ENCODE results near the gene OPRM1. TPM values are rescaled to one million over a fixed set of nuclear protein-coding genes. Genes with fewer than 3 reads are reported as not detected.

Gene OPRM1
- total RNA-seq, 1 donor from 2014 or later: not detected

DNA sequence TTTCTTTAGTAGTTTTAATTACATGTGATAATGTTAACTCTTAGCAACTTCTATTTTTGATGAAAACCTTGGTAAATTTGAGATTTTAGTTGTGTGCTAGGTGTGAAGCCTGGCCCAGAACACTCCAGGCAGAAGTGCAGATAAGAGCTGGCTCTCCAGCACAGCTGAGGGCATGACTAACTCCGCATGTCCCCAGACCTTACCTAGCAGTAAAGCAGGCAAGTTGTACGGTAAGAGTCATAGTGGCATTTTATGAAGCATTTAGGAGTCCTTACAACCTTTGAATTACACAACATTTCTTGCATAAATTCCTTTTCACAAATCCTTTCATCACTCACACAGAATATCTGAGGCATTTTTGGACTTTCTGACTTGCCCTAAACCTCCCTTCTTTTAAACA is 67.2 kb downstream of the OPRM1 start:
- H3K36me3 Mint-ChIP-seq (ENCODE audit: low read depth): no peaks in the 10 kb centered on the region
- peaks cover 3% of the 10 kb centered on the region for H3K4me1 Mint-ChIP-seq (ENCODE audit: low read depth)
- no peak overlapping the region for H3K4me3 Mint-ChIP-seq (ENCODE audit: unreplicated experiment)
- TF ChIP-seq, protein P1, sequence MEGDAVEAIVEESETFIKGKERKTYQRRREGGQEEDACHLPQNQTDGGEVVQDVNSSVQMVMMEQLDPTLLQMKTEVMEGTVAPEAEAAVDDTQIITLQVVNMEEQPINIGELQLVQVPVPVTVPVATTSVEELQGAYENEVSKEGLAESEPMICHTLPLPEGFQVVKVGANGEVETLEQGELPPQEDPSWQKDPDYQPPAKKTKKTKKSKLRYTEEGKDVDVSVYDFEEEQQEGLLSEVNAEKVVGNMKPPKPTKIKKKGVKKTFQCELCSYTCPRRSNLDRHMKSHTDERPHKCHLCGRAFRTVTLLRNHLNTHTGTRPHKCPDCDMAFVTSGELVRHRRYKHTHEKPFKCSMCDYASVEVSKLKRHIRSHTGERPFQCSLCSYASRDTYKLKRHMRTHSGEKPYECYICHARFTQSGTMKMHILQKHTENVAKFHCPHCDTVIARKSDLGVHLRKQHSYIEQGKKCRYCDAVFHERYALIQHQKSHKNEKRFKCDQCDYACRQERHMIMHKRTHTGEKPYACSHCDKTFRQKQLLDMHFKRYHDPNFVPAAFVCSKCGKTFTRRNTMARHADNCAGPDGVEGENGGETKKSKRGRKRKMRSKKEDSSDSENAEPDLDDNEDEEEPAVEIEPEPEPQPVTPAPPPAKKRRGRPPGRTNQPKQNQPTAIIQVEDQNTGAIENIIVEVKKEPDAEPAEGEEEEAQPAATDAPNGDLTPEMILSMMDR (IDR thresholded peaks at IDR 0.05): no peak
- DNase-seq (ENCODE audit: low spot score): no peak
- no peaks in the 10 kb centered on the region for H3K27me3 Mint-ChIP-seq (ENCODE audit: low read depth)
- H3K27ac Mint-ChIP-seq (ENCODE audit: unreplicated experiment): no peak overlapping the region
- no peaks in the 10 kb centered on the region for H3K9me3 Mint-ChIP-seq (ENCODE audit: low read depth)

DNA sequence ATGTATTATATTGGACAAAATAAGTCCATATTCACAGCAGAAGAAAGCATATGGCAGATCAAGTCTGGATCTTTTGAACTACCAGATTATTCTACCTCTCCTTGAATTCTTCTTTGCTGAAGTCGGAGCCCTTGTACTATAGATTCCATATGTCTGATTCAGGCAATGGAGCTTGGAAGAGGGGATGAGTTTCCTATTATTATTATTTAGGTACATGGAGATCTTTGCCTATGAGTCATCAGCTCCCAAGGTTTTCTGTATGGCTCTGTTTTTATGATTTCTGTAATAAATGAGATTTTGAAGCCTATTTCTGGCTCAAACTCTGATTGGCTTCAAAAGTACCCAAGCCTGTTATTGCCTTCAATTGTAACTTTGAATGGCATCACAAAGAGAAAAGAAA is 72.0 kb downstream of the OPRM1 start:
- TF ChIP-seq, protein P1 (IDR thresholded peaks at IDR 0.05): no peak
- Mint-ChIP-seq H3K4me1 (ENCODE audit: low read depth) (peaks cover 3% of the 10 kb centered on the region), H3K36me3 (ENCODE audit: low read depth) (no peaks in the 10 kb centered on the region), H3K27me3 (ENCODE audit: low read depth) (no peaks in the 10 kb centered on the region), H3K4me3 (ENCODE audit: unreplicated experiment) (no peak overlapping the region), H3K27ac (ENCODE audit: unreplicated experiment) (no peak overlapping the region), H3K9me3 (ENCODE audit: low read depth) (no peaks in the 10 kb centered on the region)
- DNase-seq (ENCODE audit: low spot score): no peak

DNA sequence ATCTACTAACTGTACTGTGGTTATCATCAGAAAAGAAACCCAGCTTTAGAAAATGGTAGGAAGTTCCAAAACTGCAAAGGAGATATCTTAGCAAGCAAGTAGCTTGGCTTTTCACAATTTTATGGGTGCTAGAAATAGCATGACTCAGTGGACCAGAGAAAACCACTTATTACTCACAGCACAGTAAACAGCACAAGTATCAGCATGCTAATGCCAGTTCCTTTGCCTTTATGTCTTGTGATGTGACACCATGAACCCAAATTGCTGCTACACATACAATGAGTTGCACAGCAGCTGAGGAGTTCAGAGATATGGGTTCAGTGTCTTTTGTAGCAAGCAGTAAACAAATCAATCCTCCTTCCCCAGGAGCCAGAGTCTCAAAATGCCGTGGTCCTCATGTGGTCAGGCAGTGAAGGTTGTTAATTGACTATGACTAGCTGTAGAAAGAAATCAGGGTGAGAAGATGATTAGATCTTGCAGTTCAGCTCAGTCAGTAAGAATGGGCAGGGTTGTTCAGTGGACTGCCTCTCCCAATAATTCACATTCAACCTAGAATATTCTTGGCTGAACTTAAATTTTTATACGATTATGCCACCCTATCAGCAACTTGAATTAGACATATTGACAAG is 73.3 kb downstream of the OPRM1 start:
- no peak for DNase-seq (ENCODE audit: low spot score)
- H3K4me1 Mint-ChIP-seq (ENCODE audit: low read depth): peaks cover 3% of the 10 kb centered on the region
- no peak overlapping the region for H3K27ac Mint-ChIP-seq (ENCODE audit: unreplicated experiment)
- no peak overlapping the region for H3K4me3 Mint-ChIP-seq (ENCODE audit: unreplicated experiment)
- H3K9me3 Mint-ChIP-seq (ENCODE audit: low read depth): no peaks in the 10 kb centered on the region
- TF ChIP-seq, protein P1 (IDR thresholded peaks at IDR 0.05): no peak
- no peaks in the 10 kb centered on the region for H3K27me3 Mint-ChIP-seq (ENCODE audit: low read depth)
- no peaks in the 10 kb centered on the region for H3K36me3 Mint-ChIP-seq (ENCODE audit: low read depth)

DNA sequence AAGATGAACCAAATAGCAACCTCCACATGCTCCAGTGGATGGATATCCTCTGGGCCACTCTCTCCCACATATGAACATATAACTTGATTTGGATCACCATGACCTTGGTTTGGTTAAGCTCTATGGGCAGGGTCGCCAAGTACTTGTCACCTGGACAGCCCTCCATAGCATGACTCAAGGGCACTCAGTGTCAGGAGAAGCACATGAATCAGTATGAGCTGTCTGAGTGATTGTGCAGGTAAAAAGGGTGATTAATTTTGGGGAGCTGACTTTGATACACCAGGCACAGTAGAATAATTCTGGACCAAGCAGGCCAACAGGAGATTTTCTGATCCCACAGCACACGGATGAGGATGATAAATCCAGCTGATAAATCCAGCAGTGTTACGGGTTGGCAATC is 74.4 kb downstream of the OPRM1 start:
- no peak overlapping the region for H3K4me3 Mint-ChIP-seq (ENCODE audit: unreplicated experiment)

DNA sequence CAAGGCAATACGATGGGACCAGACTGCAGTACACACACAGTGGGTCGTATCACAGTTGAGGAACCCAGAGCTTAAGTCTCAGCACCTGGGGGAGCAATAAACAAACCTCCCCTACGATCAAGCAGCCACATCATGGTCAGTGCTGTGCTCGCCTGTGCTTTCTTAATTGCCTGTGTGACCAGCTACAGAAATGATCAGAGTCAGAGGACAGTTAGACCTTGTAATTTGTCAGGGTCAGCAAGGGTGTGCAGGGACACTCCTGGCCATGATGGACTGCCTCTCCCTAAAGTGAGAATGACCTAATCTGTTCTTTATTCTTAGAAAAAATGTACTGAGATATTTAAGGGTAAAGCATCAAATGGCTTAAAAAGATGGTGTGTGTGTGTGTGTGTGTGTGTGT is 78.4 kb downstream of the OPRM1 start:
- TF ChIP-seq, protein P1 (IDR thresholded peaks at IDR 0.05): no peak
- no peak for DNase-seq (ENCODE audit: low spot score)
- H3K27me3 Mint-ChIP-seq (ENCODE audit: low read depth): no peaks in the 10 kb centered on the region
- H3K9me3 Mint-ChIP-seq (ENCODE audit: low read depth): no peaks in the 10 kb centered on the region
- no peak overlapping the region for H3K27ac Mint-ChIP-seq (ENCODE audit: unreplicated experiment)
- H3K4me3 Mint-ChIP-seq (ENCODE audit: unreplicated experiment): no peak overlapping the region
- H3K36me3 Mint-ChIP-seq (ENCODE audit: low read depth): no peaks in the 10 kb centered on the region
- peaks cover under 1% of the 10 kb centered on the region for H3K4me1 Mint-ChIP-seq (ENCODE audit: low read depth)

More for the DNA sequence above, 74.4 kb downstream of the OPRM1 start:
- TF ChIP-seq, protein P1 (IDR thresholded peaks at IDR 0.05): no peak
- Mint-ChIP-seq H3K4me1 (ENCODE audit: low read depth) (peaks cover 3% of the 10 kb centered on the region), H3K36me3 (ENCODE audit: low read depth) (no peaks in the 10 kb centered on the region), H3K9me3 (ENCODE audit: low read depth) (no peaks in the 10 kb centered on the region), H3K27ac (ENCODE audit: unreplicated experiment) (no peak overlapping the region), H3K27me3 (ENCODE audit: low read depth) (no peaks in the 10 kb centered on the region)
- no peak for DNase-seq (ENCODE audit: low spot score)

All from chondrocyte (in vitro differentiated cells).